Panc1 (cell line): ENCODE results near the gene TMEM175.

Source experiments
- POLR2AphosphoS5 ChIP-seq: IDR thresholded peaks from 2 replicates; pipeline ENCODE4 v1.6.1; 2012; ENCODE audit warnings: mild to moderate bottlenecking, low read depth, low read length, moderate library complexity
- TF ChIP-seq, protein P1 (sequence below): fragments of 450-650 bp; IDR thresholded peaks from 2 replicates; pipeline ENCODE4 v1.5.1; 2017; ENCODE audit warnings: mild to moderate bottlenecking

DNA sequence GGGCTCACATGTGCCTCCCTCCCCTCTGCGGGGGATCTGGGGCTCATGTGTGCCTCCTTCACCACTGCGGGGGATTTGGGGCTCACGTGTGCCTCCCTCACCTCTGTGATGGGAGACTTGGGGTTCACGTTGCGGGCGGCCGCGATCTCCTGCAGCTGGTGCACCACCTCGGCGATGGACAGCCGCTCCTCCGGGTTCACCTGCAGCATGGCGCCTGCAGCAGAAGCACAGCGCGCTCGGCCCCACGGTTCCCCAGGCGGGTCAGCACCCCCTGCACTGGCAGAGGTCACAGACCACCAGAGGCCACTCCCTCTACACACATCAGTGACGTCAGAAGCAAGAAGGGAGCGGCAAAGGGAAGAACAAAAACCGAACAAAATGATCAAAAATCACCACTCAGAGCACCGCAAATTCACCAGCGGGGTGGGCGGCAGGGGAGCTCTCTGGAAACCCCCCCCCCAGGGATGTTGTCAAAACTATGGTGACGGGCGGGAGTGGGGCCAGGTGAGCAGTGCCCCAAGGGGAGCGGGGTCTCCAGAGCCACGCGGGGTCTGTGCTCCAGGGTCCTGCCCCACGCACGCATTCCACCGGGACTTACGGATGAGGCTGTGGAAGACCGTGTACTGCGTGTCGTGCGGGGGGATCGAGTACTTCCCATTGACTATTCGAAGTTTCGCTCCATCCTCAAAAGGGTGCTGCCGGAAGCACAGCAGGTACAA, 38.8 kb upstream of the TMEM175 start:
- TF ChIP-seq, protein P1, sequence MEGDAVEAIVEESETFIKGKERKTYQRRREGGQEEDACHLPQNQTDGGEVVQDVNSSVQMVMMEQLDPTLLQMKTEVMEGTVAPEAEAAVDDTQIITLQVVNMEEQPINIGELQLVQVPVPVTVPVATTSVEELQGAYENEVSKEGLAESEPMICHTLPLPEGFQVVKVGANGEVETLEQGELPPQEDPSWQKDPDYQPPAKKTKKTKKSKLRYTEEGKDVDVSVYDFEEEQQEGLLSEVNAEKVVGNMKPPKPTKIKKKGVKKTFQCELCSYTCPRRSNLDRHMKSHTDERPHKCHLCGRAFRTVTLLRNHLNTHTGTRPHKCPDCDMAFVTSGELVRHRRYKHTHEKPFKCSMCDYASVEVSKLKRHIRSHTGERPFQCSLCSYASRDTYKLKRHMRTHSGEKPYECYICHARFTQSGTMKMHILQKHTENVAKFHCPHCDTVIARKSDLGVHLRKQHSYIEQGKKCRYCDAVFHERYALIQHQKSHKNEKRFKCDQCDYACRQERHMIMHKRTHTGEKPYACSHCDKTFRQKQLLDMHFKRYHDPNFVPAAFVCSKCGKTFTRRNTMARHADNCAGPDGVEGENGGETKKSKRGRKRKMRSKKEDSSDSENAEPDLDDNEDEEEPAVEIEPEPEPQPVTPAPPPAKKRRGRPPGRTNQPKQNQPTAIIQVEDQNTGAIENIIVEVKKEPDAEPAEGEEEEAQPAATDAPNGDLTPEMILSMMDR, result no peak
- TF ChIP-seq POLR2AphosphoS5, result no peak
